ENCODE results near the gene PDE3A.
"Not testable (repeated sequence)": the region's sequence is repeated elsewhere in the genome, so short reads cannot be mapped to it uniquely, and the experiment has no call there.

PDE3A gene

GRCh38 chr12:20372326-20373096 is 4.2 kb downstream of the PDE3A start:
- no peak for DNase-seq (ENCODE audit: low read depth in 2 of 2)

- DNase-seq (ENCODE audit: low read depth in 2 of 2): no peak
These were observed 6.5 kb downstream of the PDE3A start for GRCh38 chr12:20374795-20375194.

- no peak for DNase-seq (ENCODE audit: low read depth in 2 of 2)
These were observed 7.2 kb downstream of the PDE3A start for GRCh38 chr12:20375560-20375959.

GRCh38 chr12:20376984-20377383 is 8.6 kb downstream of the PDE3A start:
- peak in 1 of 2 experiments; percentile 10 for DNase-seq (ENCODE audit: low read depth in 2 of 2)

- no peak for DNase-seq (ENCODE audit: low read depth in 2 of 2)
These were observed 9.4 kb downstream of the PDE3A start for GRCh38 chr12:20377750-20378149.

GRCh38 chr12:20382117-20382516 is 13.8 kb downstream of the PDE3A start:
- DNase-seq (ENCODE audit: low read depth in 2 of 2): no peak

GRCh38 chr12:20383612-20384011 is 15.3 kb downstream of the PDE3A start:
- no peak for DNase-seq (ENCODE audit: low read depth in 2 of 2)

GRCh38 chr12:20384836-20385235 is 16.5 kb downstream of the PDE3A start:
- DNase-seq (ENCODE audit: low read depth in 2 of 2): not testable (repeated sequence)

- DNase-seq (ENCODE audit: low read depth in 2 of 2): no peak
These were observed 22.5 kb downstream of the PDE3A start for GRCh38 chr12:20390846-20391245.

- no peak for DNase-seq (ENCODE audit: low read depth in 2 of 2)
These were observed 24.0 kb downstream of the PDE3A start for GRCh38 chr12:20392339-20392738.

GRCh38 chr12:20393707-20394106 is 25.4 kb downstream of the PDE3A start:
- DNase-seq (ENCODE audit: low read depth in 2 of 2): no peak

- DNase-seq (ENCODE audit: low read depth in 2 of 2): no peak
These were observed 27.6 kb downstream of the PDE3A start for GRCh38 chr12:20395791-20396550.

GRCh38 chr12:20398686-20399085 is 30.3 kb downstream of the PDE3A start:
- DNase-seq (ENCODE audit: low read depth in 2 of 2): no peak

- DNase-seq (ENCODE audit: low read depth in 2 of 2): no peak
These were observed 31.7 kb downstream of the PDE3A start for GRCh38 chr12:20400003-20400402.

- DNase-seq (ENCODE audit: low read depth in 2 of 2): no peak
These were observed 34.9 kb downstream of the PDE3A start for GRCh38 chr12:20403230-20403629.

- peak in 1 of 2 experiments; percentile 10 for DNase-seq (ENCODE audit: low read depth in 2 of 2)
These were observed 36.4 kb downstream of the PDE3A start for GRCh38 chr12:20404576-20405346.

GRCh38 chr12:20409607-20410377 is 41.5 kb downstream of the PDE3A start:
- no peak for DNase-seq (ENCODE audit: low read depth in 2 of 2)

GRCh38 chr12:20410734-20411133 is 42.4 kb downstream of the PDE3A start:
- no peak for DNase-seq (ENCODE audit: low read depth in 2 of 2)

GRCh38 chr12:20411345-20411744 is 43.0 kb downstream of the PDE3A start:
- no peak for DNase-seq (ENCODE audit: low read depth in 2 of 2)

GRCh38 chr12:20415028-20415427 is 46.7 kb downstream of the PDE3A start:
- DNase-seq (ENCODE audit: low read depth in 2 of 2): no peak

GRCh38 chr12:20415641-20416040 is 47.3 kb downstream of the PDE3A start:
- DNase-seq (ENCODE audit: low read depth in 2 of 2): no peak

- DNase-seq (ENCODE audit: low read depth in 2 of 2): no peak
These were observed 52.2 kb downstream of the PDE3A start for GRCh38 chr12:20420557-20420956.

Data from fibroblast of skin of left biceps (primary cell).